HUES48 (cell line): ENCODE data around the gene GTF2IRD2.
"Not testable (repeated sequence)": the region's sequence is repeated elsewhere in the genome, so short reads cannot be mapped to it uniquely, and the experiment has no call there.

ENCODE experiments used
- H3K27ac ChIP-seq: one replicate; pipeline ENCODE4 v1.7.0; 2013; ENCODE audit warnings: low read depth, low read length, inconsistent platforms
- H3K27me3 ChIP-seq: 2 replicates; pipeline ENCODE4 v1.6.1; 2013; ENCODE audit warnings: mild to moderate bottlenecking, low read length; ENCODE audit not compliant: control insufficient read depth, insufficient read depth
- H3K36me3 ChIP-seq: 2 replicates; pipeline ENCODE4 v1.6.1; 2013; ENCODE audit warnings: low read length; ENCODE audit not compliant: control insufficient read depth, insufficient read depth
- H3K4me1 ChIP-seq: 2 replicates; pipeline ENCODE4 v1.6.1; 2013; ENCODE audit warnings: mild to moderate bottlenecking, low read length; ENCODE audit not compliant: control insufficient read depth, insufficient read depth
- H3K4me3 ChIP-seq: 2 replicates; pipeline ENCODE4 v1.5.1; 2013; ENCODE audit warnings: mild to moderate bottlenecking, low read depth, low read length
- H3K9ac ChIP-seq: 2 replicates; pipeline ENCODE4 v1.6.1; 2013; ENCODE audit warnings: mild to moderate bottlenecking, low read depth, low read length, moderate library complexity
- H3K9me3 ChIP-seq: 2 replicates; pipeline ENCODE4 v1.6.1; 2013; ENCODE audit warnings: low read length; ENCODE audit not compliant: control insufficient read depth, insufficient read depth

Gene GTF2IRD2

GRCh38 chr7:74779053-74779452 lies 72.4 kb downstream of the GTF2IRD2 start:
- not testable (repeated sequence) for H3K4me1 ChIP-seq, H3K4me3 ChIP-seq, H3K27ac ChIP-seq, H3K36me3 ChIP-seq, H3K9me3 ChIP-seq, H3K27me3 ChIP-seq, H3K9ac ChIP-seq

GRCh38 chr7:74775111-74775510 lies 76.3 kb downstream of the GTF2IRD2 start:
- not testable (repeated sequence) for H3K36me3 ChIP-seq, H3K9me3 ChIP-seq, H3K4me3 ChIP-seq, H3K27ac ChIP-seq, H3K4me1 ChIP-seq, H3K27me3 ChIP-seq, H3K9ac ChIP-seq

- not testable (repeated sequence) for H3K27ac ChIP-seq, H3K9me3 ChIP-seq, H3K4me3 ChIP-seq, H3K27me3 ChIP-seq, H3K4me1 ChIP-seq, H3K9ac ChIP-seq, H3K36me3 ChIP-seq
Observed at GRCh38 chr7:74773760-74774750, 77.3 kb downstream of the GTF2IRD2 start, which contains the start of gene NCF1. Gene NCF1 (plus strand): TSS chr7:74774011. CDS start chr7:74774032, 21 bp downstream.

GRCh38 chr7:74772093-74772492 lies 79.3 kb downstream of the GTF2IRD2 start:
- H3K27ac ChIP-seq, H3K9me3 ChIP-seq, H3K27me3 ChIP-seq, H3K4me3 ChIP-seq, H3K9ac ChIP-seq, H3K36me3 ChIP-seq, H3K4me1 ChIP-seq: not testable (repeated sequence)

- H3K27me3 ChIP-seq, H3K9ac ChIP-seq, H3K4me1 ChIP-seq, H3K36me3 ChIP-seq, H3K27ac ChIP-seq, H3K9me3 ChIP-seq, H3K4me3 ChIP-seq: not testable (repeated sequence)
Observed at GRCh38 chr7:74770062-74770461, 81.3 kb downstream of the GTF2IRD2 start.

GRCh38 chr7:74766991-74767390 lies 84.4 kb downstream of the GTF2IRD2 start:
- H3K36me3 ChIP-seq, H3K4me1 ChIP-seq, H3K9ac ChIP-seq, H3K9me3 ChIP-seq, H3K27me3 ChIP-seq, H3K27ac ChIP-seq, H3K4me3 ChIP-seq: not testable (repeated sequence)

GRCh38 chr7:74766509-74766908 lies 84.9 kb downstream of the GTF2IRD2 start:
- not testable (repeated sequence) for H3K4me1 ChIP-seq, H3K9me3 ChIP-seq, H3K4me3 ChIP-seq, H3K27me3 ChIP-seq, H3K9ac ChIP-seq, H3K27ac ChIP-seq, H3K36me3 ChIP-seq

- not testable (repeated sequence) for H3K4me3 ChIP-seq, H3K27ac ChIP-seq, H3K9ac ChIP-seq, H3K4me1 ChIP-seq, H3K27me3 ChIP-seq, H3K9me3 ChIP-seq, H3K36me3 ChIP-seq
Observed at GRCh38 chr7:74765205-74765918, 86.0 kb downstream of the GTF2IRD2 start.

- H3K27me3 ChIP-seq, H3K4me3 ChIP-seq, H3K36me3 ChIP-seq, H3K9me3 ChIP-seq, H3K27ac ChIP-seq, H3K9ac ChIP-seq, H3K4me1 ChIP-seq: not testable (repeated sequence)
Observed at GRCh38 chr7:74758982-74759381, 92.4 kb downstream of the GTF2IRD2 start.

GRCh38 chr7:74758268-74758667 lies 93.1 kb downstream of the GTF2IRD2 start:
- H3K36me3 ChIP-seq, H3K4me1 ChIP-seq, H3K9ac ChIP-seq, H3K9me3 ChIP-seq, H3K27ac ChIP-seq, H3K4me3 ChIP-seq, H3K27me3 ChIP-seq: not testable (repeated sequence)

GRCh38 chr7:74756673-74757072 lies 94.7 kb downstream of the GTF2IRD2 start:
- H3K27me3 ChIP-seq, H3K9me3 ChIP-seq, H3K4me1 ChIP-seq, H3K9ac ChIP-seq, H3K27ac ChIP-seq, H3K36me3 ChIP-seq, H3K4me3 ChIP-seq: not testable (repeated sequence)
